GM19328 (cell line): ENCODE data around the gene ANK3.
"Not testable (repeated sequence)": the region's sequence is repeated elsewhere in the genome, so short reads cannot be mapped to it uniquely, and the experiment has no call there.

Source experiments
- ATAC-seq: cut with Tn5 transposase; IDR thresholded peaks from one replicate; pipeline ENCODE4 v1.9.1; 2021; ENCODE audit warnings: mild to moderate bottlenecking, moderate library complexity; ENCODE audit not compliant: unreplicated experiment

Gene ANK3

GRCh38 chr10:60043561-60044241 is 346.0 kb downstream of the ANK3 start:
- no peak for ATAC-seq

GRCh38 chr10:60042914-60043313 is 346.8 kb downstream of the ANK3 start:
- ATAC-seq, result no peak

- no peak for ATAC-seq
Observed at GRCh38 chr10:60042262-60042661, 347.4 kb downstream of the ANK3 start.

- no peak for ATAC-seq
Observed at GRCh38 chr10:60041489-60042133, 348.1 kb downstream of the ANK3 start.

- ATAC-seq, result no peak
Observed at GRCh38 chr10:60040014-60040662, 349.5 kb downstream of the ANK3 start.

GRCh38 chr10:60035984-60036383 is 353.7 kb downstream of the ANK3 start:
- no peak for ATAC-seq

- not testable (repeated sequence) for ATAC-seq
Observed at GRCh38 chr10:60035375-60035774, 354.3 kb downstream of the ANK3 start.

- ATAC-seq, result no peak
Observed at GRCh38 chr10:60032723-60033122, 357.0 kb downstream of the ANK3 start.

GRCh38 chr10:60031664-60032063 is 358.0 kb downstream of the ANK3 start:
- no peak for ATAC-seq

- no peak for ATAC-seq
Observed at GRCh38 chr10:60031183-60031582, 358.5 kb downstream of the ANK3 start.

- no peak for ATAC-seq
Observed at GRCh38 chr10:60029475-60029874, 360.2 kb downstream of the ANK3 start.

GRCh38 chr10:60028081-60028480 is 361.6 kb downstream of the ANK3 start:
- ATAC-seq, result no peak

GRCh38 chr10:60025279-60025678 is 364.4 kb downstream of the ANK3 start:
- ATAC-seq, result no peak

GRCh38 chr10:60024506-60024905 is 365.2 kb downstream of the ANK3 start:
- ATAC-seq, result no peak

- no peak for ATAC-seq
Observed at GRCh38 chr10:60023155-60023877, 366.4 kb downstream of the ANK3 start.

GRCh38 chr10:60021361-60021760 is 368.3 kb downstream of the ANK3 start:
- no peak for ATAC-seq

GRCh38 chr10:60016794-60017193 is 372.9 kb downstream of the ANK3 start:
- no peak for ATAC-seq

- no peak for ATAC-seq
Observed at GRCh38 chr10:60009710-60010383, 379.8 kb downstream of the ANK3 start.

GRCh38 chr10:60009276-60009675 is 380.4 kb downstream of the ANK3 start:
- no peak for ATAC-seq

GRCh38 chr10:60008816-60009215 is 380.9 kb downstream of the ANK3 start:
- ATAC-seq, result no peak

- ATAC-seq, result no peak
Observed at GRCh38 chr10:60006062-60006461, 383.6 kb downstream of the ANK3 start.
